K562 (cell line): ENCODE data around the gene GAK.

Source experiments
- MTA3 ChIP-seq: fragments of 450-650 bp; formaldehyde crosslinking; IDR thresholded peaks from 2 replicates; pipeline ENCODE4 v1.6.1; 2017; ENCODE audit warnings: mild to moderate bottlenecking, borderline replicate concordance
- MYC ChIP-seq, 2 experiments: fragments of 250-450 bp in 1 of 2; sonication (Bioruptor Pico) in 1 of 2; IDR thresholded peaks; 2 replicates each; pipeline versions ENCODE4 v1.5.1 to v1.6.1; 2012 to 2021; ENCODE audit warnings: low read depth in 2 of 2, borderline replicate concordance in 1 of 2, improper control_type of control experiment in 1 of 2, low read length in 1 of 2, mild to moderate bottlenecking in 1 of 2, moderate library complexity in 1 of 2
- SP1 ChIP-seq: sonication (generic); formaldehyde crosslinking; IDR thresholded peaks from 2 replicates; pipeline ENCODE4 v1.8.1; 2022; ENCODE audit warnings: mild to moderate bottlenecking, missing genetic modification reagents
- TF ChIP-seq, protein P1 (sequence below), 2 experiments: fragments of 450-650 bp; formaldehyde crosslinking in 1 of 2; IDR thresholded peaks; 2 replicates each; pipeline versions ENCODE4 v1.4.0 to v1.6.1; 2014 to 2020; ENCODE audit warnings: mild to moderate bottlenecking in 2 of 2, borderline replicate concordance in 1 of 2, low read depth in 1 of 2

DNA sequence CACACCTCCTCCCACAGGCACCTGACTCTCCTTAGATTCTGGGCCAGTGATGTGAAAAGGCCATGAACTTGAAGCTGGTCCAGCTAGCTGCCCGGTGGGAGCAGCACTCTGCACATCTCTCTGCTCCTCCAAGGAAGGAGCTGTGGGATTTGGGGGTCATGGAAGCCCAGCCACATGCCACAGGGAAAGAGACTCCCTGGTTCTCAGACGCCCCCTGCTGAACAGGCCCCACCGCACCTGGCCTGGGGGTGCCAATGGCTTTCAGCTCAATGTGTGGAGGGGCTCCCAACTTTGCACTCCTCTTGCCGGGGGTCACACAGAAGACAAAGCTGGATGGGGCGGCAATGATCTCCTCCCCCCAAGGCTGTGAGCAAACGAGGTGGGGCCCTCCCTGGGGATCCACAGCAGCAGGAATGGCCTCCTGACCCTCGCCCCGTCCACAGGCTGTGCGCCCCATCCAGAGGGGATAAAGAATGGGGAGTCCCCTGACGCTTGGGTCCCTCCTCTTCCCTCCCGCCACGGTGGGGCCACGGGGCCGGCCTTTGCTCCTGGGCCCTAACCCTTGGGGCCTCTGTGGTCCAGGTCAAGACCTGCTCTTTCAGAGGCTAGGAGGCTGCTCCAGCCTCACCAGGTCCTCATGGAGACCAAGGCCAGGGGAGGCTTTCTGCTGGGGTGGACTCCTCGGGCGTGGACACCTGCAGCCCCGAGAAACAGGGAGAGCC is 51.3 kb downstream of the GAK start:
- TF ChIP-seq SP1 (CRISPR knock-in tag) (no peak), MTA3 (no peak), MYC (IDR thresholded peaks at IDR 0.05; ENCODE audit: low read depth, low read length) (no peak), MYC (CRISPR knock-in tag; IDR thresholded peaks at IDR 0.05; ENCODE audit: borderline replicate concordance, low read depth) (no peak)
- TF ChIP-seq, protein P1, sequence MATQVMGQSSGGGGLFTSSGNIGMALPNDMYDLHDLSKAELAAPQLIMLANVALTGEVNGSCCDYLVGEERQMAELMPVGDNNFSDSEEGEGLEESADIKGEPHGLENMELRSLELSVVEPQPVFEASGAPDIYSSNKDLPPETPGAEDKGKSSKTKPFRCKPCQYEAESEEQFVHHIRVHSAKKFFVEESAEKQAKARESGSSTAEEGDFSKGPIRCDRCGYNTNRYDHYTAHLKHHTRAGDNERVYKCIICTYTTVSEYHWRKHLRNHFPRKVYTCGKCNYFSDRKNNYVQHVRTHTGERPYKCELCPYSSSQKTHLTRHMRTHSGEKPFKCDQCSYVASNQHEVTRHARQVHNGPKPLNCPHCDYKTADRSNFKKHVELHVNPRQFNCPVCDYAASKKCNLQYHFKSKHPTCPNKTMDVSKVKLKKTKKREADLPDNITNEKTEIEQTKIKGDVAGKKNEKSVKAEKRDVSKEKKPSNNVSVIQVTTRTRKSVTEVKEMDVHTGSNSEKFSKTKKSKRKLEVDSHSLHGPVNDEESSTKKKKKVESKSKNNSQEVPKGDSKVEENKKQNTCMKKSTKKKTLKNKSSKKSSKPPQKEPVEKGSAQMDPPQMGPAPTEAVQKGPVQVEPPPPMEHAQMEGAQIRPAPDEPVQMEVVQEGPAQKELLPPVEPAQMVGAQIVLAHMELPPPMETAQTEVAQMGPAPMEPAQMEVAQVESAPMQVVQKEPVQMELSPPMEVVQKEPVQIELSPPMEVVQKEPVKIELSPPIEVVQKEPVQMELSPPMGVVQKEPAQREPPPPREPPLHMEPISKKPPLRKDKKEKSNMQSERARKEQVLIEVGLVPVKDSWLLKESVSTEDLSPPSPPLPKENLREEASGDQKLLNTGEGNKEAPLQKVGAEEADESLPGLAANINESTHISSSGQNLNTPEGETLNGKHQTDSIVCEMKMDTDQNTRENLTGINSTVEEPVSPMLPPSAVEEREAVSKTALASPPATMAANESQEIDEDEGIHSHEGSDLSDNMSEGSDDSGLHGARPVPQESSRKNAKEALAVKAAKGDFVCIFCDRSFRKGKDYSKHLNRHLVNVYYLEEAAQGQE (IDR thresholded peaks at IDR 0.05; ENCODE audit: borderline replicate concordance), result no peak
- TF ChIP-seq, protein P1 (CRISPR knock-in tag; IDR thresholded peaks at IDR 0.05; ENCODE audit: low read depth), result no peak
